ENCODE data around the gene ANO10.
"Not testable (repeated sequence)": the region's sequence is repeated elsewhere in the genome, so short reads cannot be mapped to it uniquely, and the experiment has no call there.

ANO10 gene

GRCh38 chr3:43618142-43618541 lies 3.7 kb downstream of the ANO10 start:
- TF ChIP-seq JUND (IDR thresholded peaks at IDR 0.05; ENCODE audit: low read depth), result no peak
- DNase-seq (ENCODE audit: low read depth in 1 of 2, low spot score in 1 of 2), result no peak
- in situ Hi-C loops (cut with HindIII; ENCODE audit: low pct_unique_long_range_greater_than_20kb, low sequenced_read_pairs), result no loop called here

GRCh38 chr3:43616034-43616433 lies 5.8 kb downstream of the ANO10 start:
- no peak for DNase-seq (ENCODE audit: low read depth in 1 of 2, low spot score in 1 of 2)
- in situ Hi-C loops (cut with HindIII; ENCODE audit: low pct_unique_long_range_greater_than_20kb, low sequenced_read_pairs), result no loop called here
- TF ChIP-seq JUND (IDR thresholded peaks at IDR 0.05; ENCODE audit: low read depth), result no peak

- no peak for TF ChIP-seq JUND (IDR thresholded peaks at IDR 0.05; ENCODE audit: low read depth)
- in situ Hi-C loops (cut with HindIII; ENCODE audit: low pct_unique_long_range_greater_than_20kb, low sequenced_read_pairs), result no loop called here
- DNase-seq (ENCODE audit: low read depth in 1 of 2, low spot score in 1 of 2), result no peak
Observed at GRCh38 chr3:43615133-43615532, 6.7 kb downstream of the ANO10 start.

GRCh38 chr3:43613976-43614375 lies 7.8 kb downstream of the ANO10 start:
- TF ChIP-seq JUND (IDR thresholded peaks at IDR 0.05; ENCODE audit: low read depth), result no peak
- in situ Hi-C loops (cut with HindIII; ENCODE audit: low pct_unique_long_range_greater_than_20kb, low sequenced_read_pairs), result no loop called here
- no peak for DNase-seq (ENCODE audit: low read depth in 1 of 2, low spot score in 1 of 2)

GRCh38 chr3:43612419-43612818 lies 9.4 kb downstream of the ANO10 start:
- in situ Hi-C loops (cut with HindIII; ENCODE audit: low pct_unique_long_range_greater_than_20kb, low sequenced_read_pairs), result no loop called here
- DNase-seq (ENCODE audit: low read depth in 1 of 2, low spot score in 1 of 2), result no peak
- no peak for TF ChIP-seq JUND (IDR thresholded peaks at IDR 0.05; ENCODE audit: low read depth)

GRCh38 chr3:43609406-43609805 lies 12.4 kb downstream of the ANO10 start:
- in situ Hi-C loops (cut with HindIII; ENCODE audit: low pct_unique_long_range_greater_than_20kb, low sequenced_read_pairs), result no loop called here
- no peak for TF ChIP-seq JUND (IDR thresholded peaks at IDR 0.05; ENCODE audit: low read depth)
- no peak for DNase-seq (ENCODE audit: low read depth in 1 of 2, low spot score in 1 of 2)

- DNase-seq (ENCODE audit: low read depth in 1 of 2, low spot score in 1 of 2), result no peak
- no peak for TF ChIP-seq JUND (IDR thresholded peaks at IDR 0.05; ENCODE audit: low read depth)
- in situ Hi-C loops (cut with HindIII; ENCODE audit: low pct_unique_long_range_greater_than_20kb, low sequenced_read_pairs), result no loop called here
Observed at GRCh38 chr3:43608751-43609150, 13.1 kb downstream of the ANO10 start.

- no peak for DNase-seq (ENCODE audit: low read depth in 1 of 2, low spot score in 1 of 2)
- no peak for TF ChIP-seq JUND (IDR thresholded peaks at IDR 0.05; ENCODE audit: low read depth)
- in situ Hi-C loops (cut with HindIII; ENCODE audit: low pct_unique_long_range_greater_than_20kb, low sequenced_read_pairs), result no loop called here
Observed at GRCh38 chr3:43606284-43606683, 15.5 kb downstream of the ANO10 start.

- DNase-seq (ENCODE audit: low read depth in 1 of 2, low spot score in 1 of 2); in situ Hi-C loops (cut with HindIII; ENCODE audit: low pct_unique_long_range_greater_than_20kb, low sequenced_read_pairs): not testable (repeated sequence)
Observed at GRCh38 chr3:43599959-43600358, 21.9 kb downstream of the ANO10 start.

- in situ Hi-C loops (cut with HindIII; ENCODE audit: low pct_unique_long_range_greater_than_20kb, low sequenced_read_pairs), result no loop called here
- DNase-seq (ENCODE audit: low read depth in 1 of 2, low spot score in 1 of 2), result no peak
- TF ChIP-seq JUND (IDR thresholded peaks at IDR 0.05; ENCODE audit: low read depth), result no peak
Observed at GRCh38 chr3:43597961-43598360, 23.9 kb downstream of the ANO10 start.

GRCh38 chr3:43596178-43596577 lies 25.6 kb downstream of the ANO10 start:
- in situ Hi-C loops (cut with HindIII; ENCODE audit: low pct_unique_long_range_greater_than_20kb, low sequenced_read_pairs), result not testable (repeated sequence)

GRCh38 chr3:43595280-43595679 lies 26.5 kb downstream of the ANO10 start:
- in situ Hi-C loops (cut with HindIII; ENCODE audit: low pct_unique_long_range_greater_than_20kb, low sequenced_read_pairs); DNase-seq (ENCODE audit: low read depth in 1 of 2, low spot score in 1 of 2): not testable (repeated sequence)

More at GRCh38 chr3:43596178-43596577, 25.6 kb downstream of the ANO10 start:
- not testable (repeated sequence) for DNase-seq (ENCODE audit: low read depth in 1 of 2, low spot score in 1 of 2)

GRCh38 chr3:43593588-43593987 lies 28.2 kb downstream of the ANO10 start:
- DNase-seq (ENCODE audit: low read depth in 1 of 2, low spot score in 1 of 2); in situ Hi-C loops (cut with HindIII; ENCODE audit: low pct_unique_long_range_greater_than_20kb, low sequenced_read_pairs): not testable (repeated sequence)

GRCh38 chr3:43591866-43592265 lies 29.9 kb downstream of the ANO10 start:
- DNase-seq (ENCODE audit: low read depth in 1 of 2, low spot score in 1 of 2); in situ Hi-C loops (cut with HindIII; ENCODE audit: low pct_unique_long_range_greater_than_20kb, low sequenced_read_pairs): not testable (repeated sequence)

- in situ Hi-C loops (cut with HindIII; ENCODE audit: low pct_unique_long_range_greater_than_20kb, low sequenced_read_pairs), result no loop called here
- no peak for TF ChIP-seq JUND (IDR thresholded peaks at IDR 0.05; ENCODE audit: low read depth)
- DNase-seq (ENCODE audit: low read depth in 1 of 2, low spot score in 1 of 2), result no peak
Observed at GRCh38 chr3:43587303-43587702, 34.5 kb downstream of the ANO10 start.

Measured in T47D (cell line).